Thyroid gland (tissue), 4 donors: ENCODE data around the gene SPIB.

Source experiments
- CTCF ChIP-seq, 6 experiments: fragments of 200-600 bp in 3 of 6; fragments of 450-650 bp in 3 of 6; sonication (generic) in 3 of 6; IDR thresholded peaks; one replicate each; pipeline ENCODE4 v1.5.1; 2016 to 2019; ENCODE audit warnings: antibody characterized with exemption in 6 of 6, mild to moderate bottlenecking in 2 of 6, inconsistent platforms in 1 of 6, moderate library complexity in 1 of 6
- POLR2A ChIP-seq, 2 donors: fragments of 450-650 bp; IDR thresholded peaks; one replicate each; pipeline ENCODE4 v1.6.1; 2017; ENCODE audit warnings: antibody characterized with exemption in 2 of 2, mild to moderate bottlenecking in 2 of 2, moderate library complexity in 1 of 2

DNA sequence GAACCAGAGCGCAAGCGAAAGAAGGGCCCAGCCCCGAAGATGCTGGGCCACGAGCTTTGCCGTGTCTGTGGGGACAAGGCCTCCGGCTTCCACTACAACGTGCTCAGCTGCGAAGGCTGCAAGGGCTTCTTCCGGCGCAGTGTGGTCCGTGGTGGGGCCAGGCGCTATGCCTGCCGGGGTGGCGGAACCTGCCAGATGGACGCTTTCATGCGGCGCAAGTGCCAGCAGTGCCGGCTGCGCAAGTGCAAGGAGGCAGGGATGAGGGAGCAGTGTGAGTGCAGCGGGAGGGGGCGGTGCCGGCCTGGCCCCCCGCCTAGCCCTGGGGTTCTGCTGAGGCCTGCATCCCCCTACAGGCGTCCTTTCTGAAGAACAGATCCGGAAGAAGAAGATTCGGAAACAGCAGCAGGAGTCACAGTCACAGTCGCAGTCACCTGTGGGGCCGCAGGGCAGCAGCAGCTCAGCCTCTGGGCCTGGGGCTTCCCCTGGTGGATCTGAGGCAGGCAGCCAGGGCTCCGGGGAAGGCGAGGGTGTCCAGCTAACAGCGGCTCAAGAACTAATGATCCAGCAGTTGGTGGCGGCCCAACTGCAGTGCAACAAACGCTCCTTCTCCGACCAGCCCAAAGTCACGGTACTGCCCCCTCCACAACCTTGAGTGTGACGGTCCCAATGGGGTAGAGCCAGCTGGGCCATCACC is 40.4 kb upstream of the SPIB start:
- TF ChIP-seq CTCF (IDR thresholded peaks at IDR 0.05) (no peak), POLR2A (IDR thresholded peaks at IDR 0.05) (no peak)
